ENCODE measurements around the gene MFSD12.

Gene MFSD12

GRCh38 chr19:3603121-3603811, 45.9 kb upstream of the MFSD12 start:
- Histone ChIP-seq H3K4me3 (ENCODE audit: low read length in 2 of 2) (no peak overlapping the region), H3K4ac (ENCODE audit: low read length) (no peak overlapping the region), H3K9me3 (replicated peaks in 1 of 2; ENCODE audit: control insufficient read depth in 2 of 2, insufficient read depth in 1 of 2, low read depth in 1 of 2, low read length in 2 of 2) (no peaks in the 10 kb centered on the region), H2AFZ (ENCODE audit: low read length) (no peak overlapping the region), H3K4me2 (ENCODE audit: insufficient read depth, low read length, poor library complexity, severe bottlenecking) (no peak overlapping the region), H3K36me3 (replicated peaks in 1 of 2; ENCODE audit: control insufficient read depth in 2 of 2, insufficient read depth in 2 of 2, low read length in 2 of 2) (no peaks in the 10 kb centered on the region), H4K91ac (ENCODE audit: low read depth, low read length, poor library complexity) (no peak overlapping the region), H3K27me3 (ENCODE audit: control insufficient read depth in 3 of 3, insufficient read depth in 3 of 3, low read depth in 1 of 3, low read length in 3 of 3) (peaks cover 3 to 29% (median 28%) of the 10 kb centered on the region in 3 experiments), H2AK5ac (ENCODE audit: low read depth, low read length) (peak overlapping the region; percentile 70), H2BK120ac (ENCODE audit: low read depth, low read length) (no peak overlapping the region), H4K8ac (ENCODE audit: low read depth, low read length) (no peak overlapping the region), H3K4me1 (ENCODE audit: control insufficient read depth in 2 of 2, insufficient read depth in 1 of 2, low read depth in 1 of 2, low read length in 2 of 2) (peaks cover 5 to 16% of the 10 kb centered on the region in 2 donors), H3K14ac (ENCODE audit: low read length) (no peak overlapping the region), H2BK5ac (ENCODE audit: low read length) (no peak overlapping the region), H3K18ac (ENCODE audit: low read length) (peak overlapping the region; percentile 13), H3K27ac (replicated peaks; ENCODE audit: low read length) (no peak overlapping the region), H3K9ac (ENCODE audit: low read depth, low read length, poor library complexity) (no peak overlapping the region), H3K23ac (ENCODE audit: low read depth, low read length, poor library complexity) (peak overlapping the region; percentile 73), H3K79me1 (ENCODE audit: low read depth, low read length) (no peaks in the 10 kb centered on the region), H2BK12ac (ENCODE audit: low read length) (no peak overlapping the region), H2BK15ac (ENCODE audit: low read length) (no peak overlapping the region)
- no CpG with 5 or more reads among the region's 23 CpGs for WGBS, 2 donors (ENCODE audit: extremely low coverage in 2 of 2, insufficient read length in 2 of 2, insufficient replicate concordance in 1 of 2)
- DNase-seq (ENCODE audit: low spot score), result no peak

- Histone ChIP-seq H3K27me3 (ENCODE audit: control insufficient read depth in 3 of 3, insufficient read depth in 3 of 3, low read depth in 1 of 3, low read length in 3 of 3) (peaks cover 0 to 18% (median 12%) of the 10 kb centered on the region in 3 experiments), H3K18ac (ENCODE audit: low read length) (no peak overlapping the region), H3K4me2 (ENCODE audit: insufficient read depth, low read length, poor library complexity, severe bottlenecking) (no peak overlapping the region), H2BK120ac (ENCODE audit: low read depth, low read length) (no peak overlapping the region), H3K36me3 (replicated peaks in 1 of 2; ENCODE audit: control insufficient read depth in 2 of 2, insufficient read depth in 2 of 2, low read length in 2 of 2) (no peaks in the 10 kb centered on the region), H4K91ac (ENCODE audit: low read depth, low read length, poor library complexity) (no peak overlapping the region), H3K4me1 (ENCODE audit: control insufficient read depth in 2 of 2, insufficient read depth in 1 of 2, low read depth in 1 of 2, low read length in 2 of 2) (peaks cover 0 to 2% of the 10 kb centered on the region in 2 donors), H3K4ac (ENCODE audit: low read length) (no peak overlapping the region), H3K14ac (ENCODE audit: low read length) (no peak overlapping the region), H3K27ac (replicated peaks; ENCODE audit: low read length) (no peak overlapping the region), H3K9ac (ENCODE audit: low read depth, low read length, poor library complexity) (no peak overlapping the region), H2AFZ (ENCODE audit: low read length) (no peak overlapping the region), H3K23ac (ENCODE audit: low read depth, low read length, poor library complexity) (no peak overlapping the region), H2BK5ac (ENCODE audit: low read length) (no peak overlapping the region), H3K4me3 (ENCODE audit: low read length in 2 of 2) (no peak overlapping the region), H2BK12ac (ENCODE audit: low read length) (no peak overlapping the region), H3K9me3 (replicated peaks in 1 of 2; ENCODE audit: control insufficient read depth in 2 of 2, insufficient read depth in 1 of 2, low read depth in 1 of 2, low read length in 2 of 2) (peaks cover 0 to 2% of the 10 kb centered on the region in 2 donors), H4K8ac (ENCODE audit: low read depth, low read length) (no peak overlapping the region), H3K79me1 (ENCODE audit: low read depth, low read length) (no peaks in the 10 kb centered on the region), H2AK5ac (ENCODE audit: low read depth, low read length) (no peak overlapping the region), H2BK15ac (ENCODE audit: low read length) (no peak overlapping the region)
- DNase-seq (ENCODE audit: low spot score), result no peak
- WGBS, 2 donors (ENCODE audit: extremely low coverage in 2 of 2, insufficient read length in 2 of 2, insufficient replicate concordance in 1 of 2), result no CpG with 5 or more reads among the region's 12 CpGs
Measured at GRCh38 chr19:3601021-3601420, 43.6 kb upstream of the MFSD12 start.

- Histone ChIP-seq H3K9me3 (replicated peaks in 1 of 2; ENCODE audit: control insufficient read depth in 2 of 2, insufficient read depth in 1 of 2, low read depth in 1 of 2, low read length in 2 of 2) (peaks cover 0 to 2% of the 10 kb centered on the region in 2 donors), H2BK120ac (ENCODE audit: low read depth, low read length) (no peak overlapping the region), H3K4ac (ENCODE audit: low read length) (no peak overlapping the region), H3K18ac (ENCODE audit: low read length) (peak overlapping the region; percentile 28), H3K27me3 (ENCODE audit: control insufficient read depth in 3 of 3, insufficient read depth in 3 of 3, low read depth in 1 of 3, low read length in 3 of 3) (peaks cover 0 to 5% (median 0%) of the 10 kb centered on the region in 3 experiments), H3K4me3 (ENCODE audit: low read length in 2 of 2) (no peak overlapping the region), H2AFZ (ENCODE audit: low read length) (peak overlapping the region; percentile 22), H3K27ac (replicated peaks; ENCODE audit: low read length) (no peak overlapping the region), H4K91ac (ENCODE audit: low read depth, low read length, poor library complexity) (no peak overlapping the region), H2BK5ac (ENCODE audit: low read length) (peak overlapping the region; percentile 24), H3K4me1 (ENCODE audit: control insufficient read depth in 2 of 2, insufficient read depth in 1 of 2, low read depth in 1 of 2, low read length in 2 of 2) (no peaks in the 10 kb centered on the region), H2AK5ac (ENCODE audit: low read depth, low read length) (peak overlapping the region; percentile 63), H3K9ac (ENCODE audit: low read depth, low read length, poor library complexity) (no peak overlapping the region), H3K4me2 (ENCODE audit: insufficient read depth, low read length, poor library complexity, severe bottlenecking) (no peak overlapping the region), H2BK15ac (ENCODE audit: low read length) (no peak overlapping the region), H3K36me3 (replicated peaks in 1 of 2; ENCODE audit: control insufficient read depth in 2 of 2, insufficient read depth in 2 of 2, low read length in 2 of 2) (no peaks in the 10 kb centered on the region), H3K23ac (ENCODE audit: low read depth, low read length, poor library complexity) (peak overlapping the region; percentile 65), H3K79me1 (ENCODE audit: low read depth, low read length) (no peaks in the 10 kb centered on the region), H4K8ac (ENCODE audit: low read depth, low read length) (peak overlapping the region; percentile 65), H2BK12ac (ENCODE audit: low read length) (no peak overlapping the region), H3K14ac (ENCODE audit: low read length) (peak overlapping the region; percentile 8)
- WGBS, 2 donors (ENCODE audit: extremely low coverage in 2 of 2, insufficient read length in 2 of 2, insufficient replicate concordance in 1 of 2), result no CpG with 5 or more reads among the region's 28 CpGs
- DNase-seq (ENCODE audit: low spot score), result no peak
Measured at GRCh38 chr19:3599776-3600187, 42.4 kb upstream of the MFSD12 start.

- H4K91ac ChIP-seq (ENCODE audit: low read depth, low read length, poor library complexity), result no peak overlapping the region
- H3K79me1 ChIP-seq (ENCODE audit: low read depth, low read length), result no peaks in the 10 kb centered on the region
- no peak overlapping the region for H4K8ac ChIP-seq (ENCODE audit: low read depth, low read length)
- H2BK15ac ChIP-seq (ENCODE audit: low read length), result peak overlapping the region; percentile 58
- H2AK5ac ChIP-seq (ENCODE audit: low read depth, low read length), result peak overlapping the region; percentile 75
- DNase-seq (ENCODE audit: low spot score), result no peak
- H3K9ac ChIP-seq (ENCODE audit: low read depth, low read length, poor library complexity), result no peak overlapping the region
- H3K4ac ChIP-seq (ENCODE audit: low read length), result no peak overlapping the region
- H3K14ac ChIP-seq (ENCODE audit: low read length), result no peak overlapping the region
- H3K36me3 ChIP-seq (replicated peaks in 1 of 2; ENCODE audit: control insufficient read depth in 2 of 2, insufficient read depth in 2 of 2, low read length in 2 of 2), result no peaks in the 10 kb centered on the region
- H3K9me3 ChIP-seq (replicated peaks in 1 of 2; ENCODE audit: control insufficient read depth in 2 of 2, insufficient read depth in 1 of 2, low read depth in 1 of 2, low read length in 2 of 2), result peaks cover 0 to 2% of the 10 kb centered on the region in 2 donors
- H3K4me2 ChIP-seq (ENCODE audit: insufficient read depth, low read length, poor library complexity, severe bottlenecking), result no peak overlapping the region
- H3K27ac ChIP-seq (replicated peaks; ENCODE audit: low read length), result no peak overlapping the region
- no peaks in the 10 kb centered on the region for H3K4me1 ChIP-seq (ENCODE audit: control insufficient read depth in 2 of 2, insufficient read depth in 1 of 2, low read depth in 1 of 2, low read length in 2 of 2)
- H3K23ac ChIP-seq (ENCODE audit: low read depth, low read length, poor library complexity), result no peak overlapping the region
- no CpG with 5 or more reads among the region's 34 CpGs for WGBS, 2 donors (ENCODE audit: extremely low coverage in 2 of 2, insufficient read length in 2 of 2, insufficient replicate concordance in 1 of 2)
- no peak overlapping the region for H3K4me3 ChIP-seq (ENCODE audit: low read length in 2 of 2)
- no peaks in the 10 kb centered on the region for H3K27me3 ChIP-seq (ENCODE audit: control insufficient read depth in 3 of 3, insufficient read depth in 3 of 3, low read depth in 1 of 3, low read length in 3 of 3)
- H2BK12ac ChIP-seq (ENCODE audit: low read length), result no peak overlapping the region
- no peak overlapping the region for H2BK5ac ChIP-seq (ENCODE audit: low read length)
- H3K18ac ChIP-seq (ENCODE audit: low read length), result peak overlapping the region; percentile 48
- H2AFZ ChIP-seq (ENCODE audit: low read length), result peak overlapping the region; percentile 40
- H2BK120ac ChIP-seq (ENCODE audit: low read depth, low read length), result no peak overlapping the region
Measured at GRCh38 chr19:3595521-3596061, 38.2 kb upstream of the MFSD12 start.

All from neuronal stem cell (in vitro differentiated cells).